ENCODE measurements around the gene STAM.

STAM gene

DNA sequence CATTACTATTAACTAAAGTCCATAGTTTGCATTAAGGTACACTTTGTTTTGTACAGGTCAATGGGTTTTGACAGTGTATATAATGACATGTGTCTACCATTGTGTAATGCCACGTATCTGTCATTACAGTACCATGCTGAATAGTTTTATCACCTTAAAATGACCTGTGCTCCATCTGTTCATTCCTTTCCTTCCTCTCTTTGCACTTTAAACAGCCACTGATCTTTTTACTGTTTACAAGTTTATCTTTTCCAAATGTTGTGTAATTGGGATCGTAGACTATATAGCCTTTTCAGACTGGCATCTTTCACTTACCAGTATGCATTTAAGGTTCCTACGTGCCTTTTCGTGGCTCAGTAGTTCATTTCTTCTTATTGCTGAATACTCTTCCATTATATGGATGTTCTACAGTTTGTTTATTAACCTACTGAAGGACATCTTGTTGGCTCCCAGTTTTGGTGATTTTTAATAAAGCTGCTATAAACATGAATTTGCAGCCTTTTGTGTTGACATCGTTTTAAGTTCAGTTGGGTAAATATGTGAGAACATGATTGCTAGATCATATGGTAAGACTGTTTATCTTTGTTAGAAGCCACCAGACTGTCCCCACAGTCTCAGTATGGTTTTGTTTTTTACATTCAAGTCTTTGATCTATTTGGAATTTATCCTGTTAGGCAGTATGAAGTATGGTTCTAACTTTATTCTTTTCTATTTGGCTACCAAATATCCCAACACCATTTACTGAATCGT lies 24.7 kb downstream of the STAM start:
- Histone ChIP-seq H3K4me3 (ENCODE audit: low read depth in 1 of 2, low read length in 1 of 2) (no peak overlapping the region), H3K36me3 (peaks cover 4% of the 10 kb centered on the region), H3K27ac (no peak overlapping the region), H3K9me3 (no peaks in the 10 kb centered on the region), H3K27me3 (no peaks in the 10 kb centered on the region), H3K4me1 (ENCODE audit: control insufficient read depth in 1 of 2, insufficient read depth in 1 of 2, low read depth in 1 of 2, low read length in 1 of 2) (peaks cover 0 to 13% of the 10 kb centered on the region in 2 experiments)
- TF ChIP-seq, protein P1, sequence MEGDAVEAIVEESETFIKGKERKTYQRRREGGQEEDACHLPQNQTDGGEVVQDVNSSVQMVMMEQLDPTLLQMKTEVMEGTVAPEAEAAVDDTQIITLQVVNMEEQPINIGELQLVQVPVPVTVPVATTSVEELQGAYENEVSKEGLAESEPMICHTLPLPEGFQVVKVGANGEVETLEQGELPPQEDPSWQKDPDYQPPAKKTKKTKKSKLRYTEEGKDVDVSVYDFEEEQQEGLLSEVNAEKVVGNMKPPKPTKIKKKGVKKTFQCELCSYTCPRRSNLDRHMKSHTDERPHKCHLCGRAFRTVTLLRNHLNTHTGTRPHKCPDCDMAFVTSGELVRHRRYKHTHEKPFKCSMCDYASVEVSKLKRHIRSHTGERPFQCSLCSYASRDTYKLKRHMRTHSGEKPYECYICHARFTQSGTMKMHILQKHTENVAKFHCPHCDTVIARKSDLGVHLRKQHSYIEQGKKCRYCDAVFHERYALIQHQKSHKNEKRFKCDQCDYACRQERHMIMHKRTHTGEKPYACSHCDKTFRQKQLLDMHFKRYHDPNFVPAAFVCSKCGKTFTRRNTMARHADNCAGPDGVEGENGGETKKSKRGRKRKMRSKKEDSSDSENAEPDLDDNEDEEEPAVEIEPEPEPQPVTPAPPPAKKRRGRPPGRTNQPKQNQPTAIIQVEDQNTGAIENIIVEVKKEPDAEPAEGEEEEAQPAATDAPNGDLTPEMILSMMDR (IDR thresholded peaks at IDR 0.05): no peak

DNA sequence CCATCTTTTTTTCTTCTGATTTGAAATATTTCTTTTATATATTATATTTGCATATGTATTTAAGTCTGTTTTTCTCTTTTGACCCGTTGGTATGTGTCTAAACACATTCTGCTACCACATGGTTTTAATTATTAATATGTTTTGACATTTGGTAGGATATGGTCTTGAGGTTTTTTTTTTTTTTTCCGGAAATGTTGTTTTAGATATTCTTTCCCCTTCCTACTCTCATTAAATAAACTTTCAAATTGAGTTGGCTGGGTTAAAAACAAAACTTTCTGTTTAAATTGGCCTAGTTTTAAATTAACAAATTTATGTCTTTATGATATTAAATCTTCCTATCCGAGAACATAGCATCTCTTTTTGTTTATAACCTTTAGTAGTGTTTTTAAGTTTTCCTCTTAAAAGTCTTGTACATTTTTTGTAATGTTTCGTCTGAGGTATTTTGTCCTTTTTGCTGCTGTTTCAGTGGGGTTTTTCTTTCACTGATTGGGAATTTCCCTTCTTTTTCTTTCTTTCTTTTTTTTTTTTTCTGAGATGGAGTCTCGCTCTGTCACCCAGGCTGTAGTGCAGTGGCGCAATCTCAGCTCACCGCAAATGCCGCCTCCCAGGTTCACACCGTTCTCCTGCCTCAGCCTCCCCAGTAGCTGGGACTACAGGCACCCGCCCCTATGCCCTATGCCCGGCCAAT lies 25.4 kb downstream of the STAM start:
- no peaks in the 10 kb centered on the region for H3K27me3 ChIP-seq
- no peak overlapping the region for H3K27ac ChIP-seq
- TF ChIP-seq, protein P1 (IDR thresholded peaks at IDR 0.05): no peak
- H3K36me3 ChIP-seq: peaks cover 4% of the 10 kb centered on the region
- H3K4me3 ChIP-seq (ENCODE audit: low read depth in 1 of 2, low read length in 1 of 2): no peak overlapping the region
- peaks cover 0 to 13% of the 10 kb centered on the region in 2 experiments for H3K4me1 ChIP-seq (ENCODE audit: control insufficient read depth in 1 of 2, insufficient read depth in 1 of 2, low read depth in 1 of 2, low read length in 1 of 2)
- no peaks in the 10 kb centered on the region for H3K9me3 ChIP-seq

DNA sequence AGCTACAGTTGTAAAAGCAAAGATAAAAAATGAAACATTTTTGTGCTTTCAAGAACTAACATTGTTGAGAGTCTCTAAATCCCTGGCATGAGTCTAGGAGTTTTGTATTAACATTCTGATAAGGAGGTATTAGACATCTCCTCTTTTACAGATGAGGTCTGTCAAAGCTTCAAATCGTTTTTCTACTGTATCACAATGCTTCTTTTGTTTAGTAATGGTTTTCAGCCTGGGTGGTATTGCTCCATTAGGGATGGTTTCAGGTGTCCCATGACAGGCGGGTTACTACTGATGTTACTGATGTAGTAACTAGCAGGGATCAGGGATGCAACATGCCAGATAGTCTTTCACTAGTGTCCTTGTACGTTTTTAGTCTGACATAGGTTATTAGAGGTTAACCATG lies 27.4 kb downstream of the STAM start:
- TF ChIP-seq, protein P1 (IDR thresholded peaks at IDR 0.05): no peak
- no peak overlapping the region for H3K27ac ChIP-seq
- H3K36me3 ChIP-seq: peaks cover 4% of the 10 kb centered on the region
- no peaks in the 10 kb centered on the region for H3K9me3 ChIP-seq
- no peaks in the 10 kb centered on the region for H3K27me3 ChIP-seq
- no peaks in the 10 kb centered on the region for H3K4me1 ChIP-seq (ENCODE audit: control insufficient read depth in 1 of 2, insufficient read depth in 1 of 2, low read depth in 1 of 2, low read length in 1 of 2)
- H3K4me3 ChIP-seq (ENCODE audit: low read depth in 1 of 2, low read length in 1 of 2): no peak overlapping the region

DNA sequence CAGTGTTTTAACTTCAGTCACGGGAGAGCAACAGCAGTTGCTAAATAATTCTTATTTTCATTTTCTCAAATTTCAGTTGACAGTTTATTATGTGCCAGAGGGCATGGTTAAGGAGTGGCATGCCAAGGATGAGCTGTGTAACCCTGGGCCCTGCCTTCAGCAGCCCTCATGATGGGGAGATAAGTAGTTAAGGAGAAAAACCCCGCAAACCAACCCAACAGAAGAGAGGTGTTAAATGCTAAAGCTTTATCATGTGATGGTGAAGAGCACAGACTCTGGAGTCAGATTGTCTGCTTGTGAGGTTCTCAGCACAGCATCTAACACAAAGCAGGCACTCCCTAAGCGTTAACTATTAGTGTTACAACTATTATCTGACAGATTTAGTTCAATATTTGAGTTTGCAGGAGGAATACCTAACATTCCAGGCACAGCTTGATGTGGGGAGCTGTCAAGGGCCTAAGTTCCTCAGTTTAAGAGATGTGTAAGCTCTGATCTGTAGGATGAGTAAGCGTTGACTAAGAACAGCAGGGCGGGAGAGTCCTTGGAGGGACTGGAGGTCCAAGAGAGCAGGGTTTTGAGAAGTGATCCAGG lies 29.6 kb downstream of the STAM start:
- TF ChIP-seq, protein P1 (IDR thresholded peaks at IDR 0.05): no peak
- no peaks in the 10 kb centered on the region for H3K27me3 ChIP-seq
- H3K9me3 ChIP-seq: no peaks in the 10 kb centered on the region
- H3K27ac ChIP-seq: no peak overlapping the region
- peaks cover 4% of the 10 kb centered on the region for H3K36me3 ChIP-seq
- H3K4me1 ChIP-seq (ENCODE audit: control insufficient read depth in 1 of 2, insufficient read depth in 1 of 2, low read depth in 1 of 2, low read length in 1 of 2): no peaks in the 10 kb centered on the region
- H3K4me3 ChIP-seq (ENCODE audit: low read depth in 1 of 2, low read length in 1 of 2): no peak overlapping the region

DNA sequence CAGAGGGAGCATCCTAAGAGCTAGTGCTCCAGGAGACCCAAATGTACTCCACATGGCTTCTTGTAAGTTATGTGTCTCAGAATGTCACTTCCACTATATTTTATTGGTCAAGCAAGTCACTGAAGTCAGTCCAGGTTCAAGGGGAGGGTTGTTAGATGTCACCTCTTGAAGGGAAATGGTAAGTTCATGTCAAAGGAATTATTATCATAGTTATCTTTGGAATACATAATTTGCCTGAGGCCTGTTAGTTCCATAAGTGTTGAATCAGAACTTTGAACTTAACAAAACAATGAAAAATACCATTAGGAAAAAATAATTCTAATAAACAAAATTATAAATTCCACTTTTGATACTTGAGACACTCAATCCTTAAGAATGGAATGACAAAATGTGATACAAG lies 30.6 kb downstream of the STAM start:
- no peak overlapping the region for H3K27ac ChIP-seq
- no peak overlapping the region for H3K4me3 ChIP-seq (ENCODE audit: low read depth in 1 of 2, low read length in 1 of 2)
- H3K4me1 ChIP-seq (ENCODE audit: control insufficient read depth in 1 of 2, insufficient read depth in 1 of 2, low read depth in 1 of 2, low read length in 1 of 2): no peaks in the 10 kb centered on the region
- no peaks in the 10 kb centered on the region for H3K27me3 ChIP-seq
- H3K9me3 ChIP-seq: no peaks in the 10 kb centered on the region
- TF ChIP-seq, protein P1 (IDR thresholded peaks at IDR 0.05): no peak
- peaks cover 4% of the 10 kb centered on the region for H3K36me3 ChIP-seq
